ENCODE data around the gene ALPK1.
"Not testable (repeated sequence)": the region's sequence is repeated elsewhere in the genome, so short reads cannot be mapped to it uniquely, and the experiment has no call there.

Gene ALPK1

GRCh38 chr4:112379306-112379705 is 82.1 kb downstream of the ALPK1 start:
- DNase-seq (ENCODE audit: low spot score), result no peak

GRCh38 chr4:112381996-112382692 is 85.0 kb downstream of the ALPK1 start:
- DNase-seq (ENCODE audit: low spot score), result no peak

- no peak for DNase-seq (ENCODE audit: low spot score)
Measured at GRCh38 chr4:112386071-112386470, 88.9 kb downstream of the ALPK1 start.

- no peak for DNase-seq (ENCODE audit: low spot score)
Measured at GRCh38 chr4:112402098-112402497, 104.9 kb downstream of the ALPK1 start.

GRCh38 chr4:112403101-112403945 is 106.2 kb downstream of the ALPK1 start:
- DNase-seq (ENCODE audit: low spot score), result no peak

- no peak for DNase-seq (ENCODE audit: low spot score)
Measured at GRCh38 chr4:112410364-112410763, 113.2 kb downstream of the ALPK1 start.

- no peak for DNase-seq (ENCODE audit: low spot score)
Measured at GRCh38 chr4:112410804-112411203, 113.6 kb downstream of the ALPK1 start.

GRCh38 chr4:112411781-112412550 is 114.8 kb downstream of the ALPK1 start:
- no peak for DNase-seq (ENCODE audit: low spot score)

- no peak for DNase-seq (ENCODE audit: low spot score)
Measured at GRCh38 chr4:112416464-112416863, 119.3 kb downstream of the ALPK1 start.

GRCh38 chr4:112418092-112418491 is 120.9 kb downstream of the ALPK1 start:
- DNase-seq (ENCODE audit: low spot score), result no peak

- no peak for DNase-seq (ENCODE audit: low spot score)
Measured at GRCh38 chr4:112421911-112422310, 124.7 kb downstream of the ALPK1 start.

- no peak for DNase-seq (ENCODE audit: low spot score)
Measured at GRCh38 chr4:112422644-112423043, 125.5 kb downstream of the ALPK1 start.

- no peak for DNase-seq (ENCODE audit: low spot score)
Measured at GRCh38 chr4:112423591-112423990, 126.4 kb downstream of the ALPK1 start.

GRCh38 chr4:112425823-112426222 is 128.7 kb downstream of the ALPK1 start:
- no peak for DNase-seq (ENCODE audit: low spot score)

- DNase-seq (ENCODE audit: low spot score), result no peak
Measured at GRCh38 chr4:112426416-112426815, 129.2 kb downstream of the ALPK1 start.

GRCh38 chr4:112431158-112431557 is 134.0 kb downstream of the ALPK1 start:
- DNase-seq (ENCODE audit: low spot score), result no peak

- no peak for DNase-seq (ENCODE audit: low spot score)
Measured at GRCh38 chr4:112436987-112437386, 139.8 kb downstream of the ALPK1 start.

- DNase-seq (ENCODE audit: low spot score), result not testable (repeated sequence)
Measured at GRCh38 chr4:112442226-112442625, 145.1 kb downstream of the ALPK1 start.

- DNase-seq (ENCODE audit: low spot score), result no peak
Measured at GRCh38 chr4:112448306-112449132, 151.3 kb downstream of the ALPK1 start.

- DNase-seq (ENCODE audit: low spot score), result no peak
Measured at GRCh38 chr4:112449708-112450107, 152.5 kb downstream of the ALPK1 start.

- no peak for DNase-seq (ENCODE audit: low spot score)
Measured at GRCh38 chr4:112451104-112451503, 153.9 kb downstream of the ALPK1 start.

GRCh38 chr4:112451831-112452230 is 154.7 kb downstream of the ALPK1 start:
- DNase-seq (ENCODE audit: low spot score), result no peak
